GM18526 (cell line): Measurements from ENCODE around the gene ZNF699.

Source experiments
- POLR2A ChIP-seq: IDR thresholded peaks from 3 replicates; pipeline ENCODE4 v1.6.1; 2011; ENCODE audit not compliant: insufficient read length; ENCODE audit errors: extremely low read depth

Gene ZNF699

GRCh38 chr19:9309139-9309973 is at the start of gene ZNF699:
TSS of gene ZNF699 (minus strand) at chr19:9309838. CDS start at chr19:9305119, 4,719 bp downstream.
- TF ChIP-seq POLR2A, result peak; percentile 67

GRCh38 chr19:9354651-9355050 is 45.0 kb upstream of the ZNF699 start:
- TF ChIP-seq POLR2A, result no peak

- TF ChIP-seq POLR2A, result no peak
These were observed 43.4 kb upstream of the ZNF699 start for GRCh38 chr19:9353011-9353410.

GRCh38 chr19:9352505-9352904 is 42.9 kb upstream of the ZNF699 start:
- TF ChIP-seq POLR2A, result no peak

- no peak for TF ChIP-seq POLR2A
These were observed 39.0 kb upstream of the ZNF699 start for GRCh38 chr19:9348671-9349070.

- no peak for TF ChIP-seq POLR2A
These were observed 38.6 kb upstream of the ZNF699 start for GRCh38 chr19:9348253-9348652.

GRCh38 chr19:9345005-9345404 is 35.4 kb upstream of the ZNF699 start:
- no peak for TF ChIP-seq POLR2A

- no peak for TF ChIP-seq POLR2A
These were observed 33.1 kb upstream of the ZNF699 start for GRCh38 chr19:9342610-9343304.

- no peak for TF ChIP-seq POLR2A
These were observed 20.4 kb upstream of the ZNF699 start for GRCh38 chr19:9329999-9330398.

- TF ChIP-seq POLR2A, result no peak
These were observed 14.9 kb upstream of the ZNF699 start for GRCh38 chr19:9324584-9324962.

GRCh38 chr19:9323919-9324583 is 14.4 kb upstream of the ZNF699 start, which contains the start of gene ZNF559:
TSS of gene ZNF559 (plus strand) at chr19:9324179. CDS start at chr19:9338550, 14,371 bp downstream.
- peak; percentile 47 for TF ChIP-seq POLR2A

GRCh38 chr19:9323557-9323918 is 13.9 kb upstream of the ZNF699 start:
- no peak for TF ChIP-seq POLR2A

- TF ChIP-seq POLR2A, result no peak
These were observed 11.7 kb upstream of the ZNF699 start for GRCh38 chr19:9321338-9321737.

GRCh38 chr19:9313756-9314155 is 4.1 kb upstream of the ZNF699 start:
- no peak for TF ChIP-seq POLR2A

GRCh38 chr19:9309974-9310446 is 372 bp upstream of the ZNF699 start:
- TF ChIP-seq POLR2A, result no peak
